Effector CD8-positive, alpha-beta T cell (primary cell): ENCODE results near the gene DNM3.

Experiments used
- DNase-seq: peaks from one replicate; lab custom pipeline; 2025; lab: John Stamatoyannopoulos, UW

Gene DNM3

DNA sequence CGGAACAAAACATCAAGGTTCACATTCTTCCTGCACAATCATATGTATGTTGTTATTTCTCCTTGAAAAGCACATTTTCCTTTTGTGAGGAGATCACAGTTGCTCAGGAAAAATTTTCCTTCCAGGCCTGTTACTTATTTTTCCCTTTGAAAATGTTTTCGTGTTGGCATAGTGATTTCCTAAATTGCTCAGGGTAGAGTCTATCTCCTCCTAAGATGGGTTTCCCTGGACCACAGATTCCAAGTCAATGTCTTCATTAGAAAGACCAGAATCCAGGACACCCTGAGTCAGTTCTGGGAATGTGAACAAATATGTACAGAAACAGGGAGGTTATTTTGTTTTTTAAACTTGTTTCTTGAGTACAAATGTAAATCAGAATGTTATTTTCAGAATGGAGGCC lies 484.8 kb downstream of the DNM3 start:
- no peak for DNase-seq

DNA sequence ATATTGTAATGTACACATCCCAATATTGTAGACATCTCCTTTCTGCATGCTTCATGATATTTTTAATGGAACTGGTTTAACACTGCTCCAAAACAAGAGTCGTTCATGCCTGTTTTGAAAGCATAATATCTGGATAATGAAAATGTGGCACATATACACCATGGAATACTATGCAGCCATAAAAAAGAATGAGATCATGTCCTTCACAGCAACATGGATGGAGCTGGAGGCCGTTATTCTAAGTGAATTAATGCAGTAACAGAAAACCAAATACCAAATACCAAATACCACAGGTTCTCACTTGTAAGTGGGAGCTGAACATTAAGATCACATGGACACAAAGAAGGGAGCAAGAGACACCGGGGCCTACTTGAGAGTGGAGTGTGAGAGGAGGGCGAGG lies 487.0 kb downstream of the DNM3 start:
- DNase-seq, result no peak

DNA sequence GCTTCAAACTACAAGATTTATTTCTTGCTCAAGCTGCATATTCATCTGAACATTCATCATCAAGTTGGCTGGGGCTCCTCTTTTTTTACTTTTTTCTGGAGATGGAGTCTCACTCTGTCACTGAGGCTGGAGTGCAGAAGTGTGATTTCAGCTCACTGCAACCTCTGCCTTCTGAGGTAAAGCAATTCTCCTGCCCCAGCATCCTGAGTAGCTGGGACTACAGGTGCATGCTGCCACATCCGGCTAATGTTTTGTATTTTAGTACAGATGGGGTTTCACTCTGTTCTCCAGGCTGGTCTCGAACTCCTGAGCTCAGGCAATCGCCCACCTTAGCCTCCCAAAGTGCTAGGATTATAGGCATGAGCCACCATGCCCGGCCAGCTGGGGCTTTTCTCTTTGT lies 490.9 kb downstream of the DNM3 start:
- DNase-seq, result no peak

DNA sequence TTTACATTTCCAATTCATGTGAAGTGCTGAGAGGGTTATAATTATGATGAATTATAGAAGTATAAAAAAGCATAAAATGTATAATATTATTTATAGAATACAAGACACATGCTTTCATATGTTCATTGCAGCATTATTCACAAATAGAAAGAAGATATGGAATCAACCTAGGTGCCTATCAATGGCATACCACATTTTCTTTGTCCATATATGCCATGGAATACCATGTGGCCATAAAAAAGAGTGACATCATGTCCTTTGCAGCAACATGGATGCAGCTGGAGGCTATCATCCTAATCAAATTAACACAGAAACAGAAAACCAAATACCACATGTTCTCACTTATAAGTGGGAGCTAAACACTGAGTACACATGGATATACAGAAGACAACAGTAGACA lies 494.1 kb downstream of the DNM3 start:
- no peak for DNase-seq

DNA sequence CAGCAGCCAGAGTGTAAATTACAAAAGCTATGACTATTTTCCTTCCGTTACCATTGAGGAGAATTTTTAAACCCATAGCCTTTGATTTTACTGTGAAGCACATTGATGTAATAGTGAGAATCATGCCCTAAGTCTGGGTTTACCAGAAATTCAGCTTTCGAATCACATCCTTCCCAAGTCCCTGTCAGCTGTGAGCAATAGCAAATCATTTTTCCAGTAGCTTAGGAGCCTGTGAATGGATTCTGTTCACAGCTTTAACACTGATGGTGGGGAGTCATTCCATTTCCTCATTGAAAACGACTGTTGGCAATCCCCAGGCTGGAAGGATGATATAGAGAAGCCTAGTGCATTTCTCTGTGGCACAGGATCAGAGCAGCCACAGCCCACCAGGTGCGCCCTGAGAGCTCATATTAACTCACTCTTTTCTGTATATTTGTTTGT lies 497.0 kb downstream of the DNM3 start:
- DNase-seq, result no peak

- no peak for DNase-seq
Measured at GRCh38 chr1:172339842-172340241, 498.5 kb downstream of the DNM3 start.

GRCh38 chr1:172340520-172340919 lies 499.2 kb downstream of the DNM3 start:
- no peak for DNase-seq

GRCh38 chr1:172341697-172342096 lies 500.4 kb downstream of the DNM3 start:
- no peak for DNase-seq

DNA sequence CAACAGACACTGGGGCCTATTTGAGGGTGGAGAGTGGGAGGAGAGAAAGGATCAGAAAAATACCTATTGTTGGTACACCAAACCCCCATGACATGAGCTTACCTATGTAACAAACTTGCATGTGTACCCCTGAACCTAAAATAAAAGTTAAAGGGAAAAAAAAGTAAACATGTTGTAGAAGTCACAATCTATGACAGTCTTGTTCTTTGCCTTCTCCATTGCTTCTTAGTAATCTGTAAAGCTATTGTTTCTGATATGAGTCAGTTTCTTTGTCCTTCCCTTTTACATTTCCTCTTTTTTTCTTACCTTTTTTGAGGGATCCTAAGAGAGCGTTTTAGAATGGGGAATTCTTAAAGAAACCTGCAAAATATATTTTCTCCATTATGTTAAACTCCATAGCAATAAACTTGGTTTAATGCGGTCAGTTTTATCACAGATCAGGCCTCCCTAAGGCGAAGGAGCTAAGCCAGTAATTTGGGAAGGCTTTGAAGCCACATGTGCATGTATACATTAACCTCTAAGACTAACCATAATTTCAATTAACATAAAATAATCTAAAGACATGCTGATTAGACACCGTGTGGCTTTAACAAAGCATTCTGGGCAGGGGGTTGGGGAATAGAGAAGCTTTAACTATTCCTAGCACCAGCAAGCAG lies 501.4 kb downstream of the DNM3 start:
- no peak for DNase-seq

GRCh38 chr1:172343240-172344160 lies 502.2 kb downstream of the DNM3 start:
- no peak for DNase-seq

DNA sequence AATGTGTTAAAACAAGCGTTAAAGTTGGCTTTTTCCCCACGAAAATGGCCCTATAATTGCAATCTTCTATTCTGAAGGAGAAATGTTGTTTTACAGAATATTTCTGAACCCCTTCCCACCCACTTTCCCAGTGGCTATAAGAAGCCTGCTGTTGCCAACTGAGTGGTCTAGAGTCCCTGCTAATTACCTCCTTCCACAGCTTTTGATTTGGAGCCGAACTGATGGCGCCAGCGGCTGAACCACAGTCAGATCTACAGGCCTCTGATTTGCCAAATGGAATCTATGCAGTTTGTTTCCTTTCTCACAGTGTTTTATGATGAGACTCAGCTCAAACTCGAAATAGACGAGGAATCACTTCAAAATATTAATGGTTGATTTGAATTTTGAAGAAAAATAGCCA lies 503.1 kb downstream of the DNM3 start:
- no peak for DNase-seq

DNA sequence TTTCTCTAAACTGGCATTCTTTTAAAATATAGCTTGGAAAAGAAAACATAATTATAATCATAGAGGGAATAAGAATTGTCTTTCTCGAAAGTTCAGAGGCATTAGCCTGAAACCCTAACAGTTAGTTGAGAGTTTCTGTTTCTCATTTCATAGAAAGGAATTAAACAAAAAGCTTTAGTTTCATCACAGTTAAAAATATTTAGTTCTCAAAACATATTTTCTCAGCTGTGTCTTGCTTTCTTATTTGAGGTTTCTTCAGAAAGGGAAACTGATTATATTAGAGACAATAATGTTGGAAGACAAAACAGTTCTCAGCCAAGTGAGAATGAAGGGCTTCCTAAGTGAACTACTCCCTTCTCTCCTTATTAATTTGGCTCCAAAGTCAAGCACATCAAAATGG lies 503.8 kb downstream of the DNM3 start:
- no peak for DNase-seq

DNA sequence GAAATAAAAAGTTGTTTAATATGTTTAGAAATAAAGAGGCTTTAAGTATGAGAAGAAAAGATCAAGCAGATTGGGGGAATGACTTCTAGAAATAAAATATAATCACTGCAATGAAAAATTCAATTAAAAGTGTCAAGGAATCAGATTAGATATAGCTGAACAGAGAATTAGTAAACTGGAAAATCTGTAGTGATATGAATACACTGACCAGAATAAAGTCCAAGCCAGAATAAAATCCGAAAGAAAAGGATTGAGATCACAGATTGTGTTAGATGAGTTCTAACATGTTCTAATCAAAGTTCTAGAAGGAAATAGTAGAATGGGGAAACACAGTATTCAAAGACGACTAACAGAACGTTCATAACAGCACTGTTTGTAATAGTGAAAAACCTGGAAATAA lies 506.1 kb downstream of the DNM3 start:
- no peak for DNase-seq

DNA sequence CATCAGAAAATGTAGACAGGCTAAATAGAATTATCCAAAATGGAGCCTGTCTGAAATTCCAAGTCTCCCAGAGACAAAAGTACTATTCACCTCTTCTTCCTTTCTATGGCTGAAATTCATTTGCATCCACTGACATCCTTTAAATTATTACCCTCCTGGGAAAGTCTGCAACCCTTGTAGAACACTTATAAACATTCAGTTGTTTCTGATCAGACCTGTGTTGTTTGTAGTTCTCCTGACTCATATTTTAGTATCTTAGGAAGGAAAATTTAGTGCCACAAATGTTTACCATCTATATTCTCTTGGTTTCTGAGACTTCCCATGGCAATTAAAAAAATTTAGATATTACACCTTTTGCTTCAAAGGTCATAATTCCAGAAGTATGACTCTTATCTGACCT lies 509.6 kb downstream of the DNM3 start:
- DNase-seq, result no peak

GRCh38 chr1:172351346-172351745 lies 510.0 kb downstream of the DNM3 start:
- DNase-seq, result no peak

- DNase-seq, result no peak
Measured at GRCh38 chr1:172351754-172352161, 510.5 kb downstream of the DNM3 start.

GRCh38 chr1:172352435-172352834 lies 511.1 kb downstream of the DNM3 start:
- DNase-seq, result no peak

DNA sequence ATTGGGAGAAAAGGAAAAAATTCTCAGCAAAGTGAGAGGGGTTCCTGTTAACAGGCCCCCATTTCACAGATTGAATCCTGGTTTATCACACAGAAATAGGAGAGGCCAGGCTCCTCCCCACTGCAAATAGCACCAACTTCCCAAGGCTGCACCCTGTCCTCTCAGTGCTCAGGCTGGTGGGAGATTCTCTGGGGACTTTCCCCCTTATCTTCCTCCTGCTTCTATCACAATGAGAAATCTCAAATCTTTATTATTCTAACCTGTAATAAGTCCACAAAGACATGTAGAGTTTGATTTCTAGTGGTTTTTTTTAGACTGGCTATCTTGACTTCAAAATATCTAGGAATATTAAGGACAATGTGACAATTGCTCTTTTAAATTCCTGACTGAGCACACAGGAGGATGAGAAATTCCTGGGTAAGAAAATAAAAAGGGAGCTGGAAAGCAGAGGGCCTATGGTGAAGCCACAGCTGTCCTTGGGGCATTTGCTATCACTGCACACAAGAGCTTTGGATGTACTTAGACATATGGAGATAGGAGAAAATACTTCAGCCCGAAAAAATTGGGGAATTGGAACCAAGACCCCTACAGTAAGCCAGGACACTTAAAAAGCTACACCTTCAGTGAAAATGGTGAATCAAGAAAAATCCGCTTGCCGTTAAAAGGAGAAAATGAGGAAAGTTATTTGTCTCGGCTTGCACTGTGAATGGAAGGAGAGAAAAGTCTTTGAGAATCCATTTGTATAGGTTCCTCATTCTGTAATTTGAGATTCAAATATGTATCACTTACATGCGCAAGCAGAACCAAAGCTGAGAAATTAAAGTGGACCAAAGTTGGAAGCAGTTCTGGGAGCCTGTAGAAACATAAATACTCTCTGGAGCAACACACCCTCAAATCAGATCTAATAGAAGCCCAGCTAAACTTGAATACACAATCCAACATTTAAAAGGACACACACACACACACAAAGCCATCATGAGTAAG lies 513.3 kb downstream of the DNM3 start:
- DNase-seq, result no peak

- no peak for DNase-seq
Measured at GRCh38 chr1:172356620-172357019, 515.3 kb downstream of the DNM3 start.

DNA sequence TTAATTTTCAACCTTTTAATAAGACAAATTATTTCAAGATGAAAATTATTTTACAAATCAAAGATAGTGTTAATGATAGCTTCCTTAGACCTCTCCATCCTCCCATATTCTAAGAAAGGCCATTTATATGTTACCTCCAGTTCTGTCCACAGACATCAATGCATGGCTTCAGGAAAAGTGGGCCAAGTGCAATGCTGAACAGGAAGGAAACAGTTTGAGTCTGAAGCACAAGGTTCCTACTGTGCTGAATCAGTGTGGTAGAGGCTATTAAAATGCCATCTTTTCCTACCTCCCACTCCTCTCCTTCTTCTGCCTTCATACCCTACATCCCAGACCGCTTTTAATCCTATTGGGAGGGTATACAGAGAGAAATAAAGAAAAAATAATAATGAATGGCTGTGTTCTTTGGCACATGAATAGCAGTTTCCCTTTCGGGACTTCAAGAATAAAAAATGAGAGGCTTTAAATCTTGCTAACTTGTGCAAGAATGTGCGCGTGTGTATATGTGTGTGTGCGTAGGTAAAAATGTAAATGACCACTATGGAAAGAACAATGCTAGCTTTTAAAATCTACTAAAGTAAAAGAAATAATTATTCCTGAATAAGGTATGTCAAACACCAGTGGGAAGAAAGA lies 516.6 kb downstream of the DNM3 start:
- no peak for DNase-seq

- no peak for DNase-seq
Measured at GRCh38 chr1:172359491-172359999, 518.2 kb downstream of the DNM3 start.
